Aorta (tissue), 5 donors: ENCODE results near the gene PKNOX2. TPM values are rescaled to one million over a fixed set of nuclear protein-coding genes. Genes with fewer than 3 reads are reported as not detected.

ENCODE experiments used
- ATAC-seq: fragments of 200-7000 bp; cut with Tn5 transposase; one replicate; pipeline ENCODE4 v1.9.1; 2022; ENCODE audit warnings: moderate library complexity; ENCODE audit not compliant: low FRiP score
- DNase-seq, 2 donors: peaks; one replicate each; pipeline ENCODE4 v3.0.0-alpha.2; 2020
- H3K27ac ChIP-seq, 2 donors: one replicate each; pipeline ENCODE4 v1.5.1; 2013; ENCODE audit warnings: low read length in 2 of 2, mild to moderate bottlenecking in 2 of 2, moderate library complexity in 2 of 2, control low read depth in 1 of 2, inconsistent platforms in 1 of 2, low read depth in 1 of 2
- H3K27me3 ChIP-seq, 2 donors: one replicate each; pipeline ENCODE4 v1.6.1; 2013; ENCODE audit warnings: control low read depth in 1 of 2, low read length in 1 of 2, mild to moderate bottlenecking in 1 of 2, moderate library complexity in 1 of 2; ENCODE audit not compliant: insufficient read depth in 2 of 2, control insufficient read depth in 1 of 2
- H3K36me3 ChIP-seq, 2 donors: one replicate each; pipeline ENCODE4 v1.6.1; 2013; ENCODE audit warnings: control low read depth in 1 of 2, low read length in 1 of 2, mild to moderate bottlenecking in 1 of 2; ENCODE audit not compliant: insufficient read depth in 2 of 2, control insufficient read depth in 1 of 2
- H3K4me1 ChIP-seq, 2 donors: one replicate each; pipeline ENCODE4 v1.6.1; 2013; ENCODE audit warnings: low read length in 2 of 2, control low read depth in 1 of 2, mild to moderate bottlenecking in 1 of 2, moderate library complexity in 1 of 2; ENCODE audit not compliant: insufficient read depth in 2 of 2, control insufficient read depth in 1 of 2
- H3K4me3 ChIP-seq, 2 donors: one replicate each; pipeline ENCODE4 v1.5.1; 2013; ENCODE audit warnings: low read length in 2 of 2, control low read depth in 1 of 2, mild to moderate bottlenecking in 1 of 2
- H3K9me3 ChIP-seq: one replicate; pipeline ENCODE4 v1.6.1; 2013; ENCODE audit warnings: mild to moderate bottlenecking, low read length; ENCODE audit not compliant: control insufficient read depth
- whole genome bisulfite sequencing, 2 donors: extraction: QIAGEN DNeasy Blood & Tissue Kit; methylation state at CpG; one replicate each; pipeline ENCODE4 v1.1.7; 2013; 5-methylcytosine and 5-hydroxymethylcytosine counted together
- intact Hi-C, 2 donors: fragments of 100-400 bp; cut with DNase I; formaldehyde crosslinking; loops; one replicate each; pipeline versions ENCODE4 v1.14.2 to v1.15.0; 2022
- polyA plus RNA-seq, 2 donors: library from polyadenylated mRNA; stranded (reverse); fragments of 200-250 nt; gene quantifications; one replicate each; pipeline ENCODE4 v1.2.3, GENCODE V29; 2013
- total RNA-seq, 2 donors: library from RNA; stranded (reverse); fragmentation: NEBNext Ultra II Directional; extraction: Animal tissue kit (Norgen Biotek cat#: 25700); gene quantifications; one replicate each; pipeline ENCODE4 v1.2.1, GENCODE V29; 2021
- donor health status: healthy with polysubstance abuse.
- donor health status: Bipolar disorder and iron deficiency.
- donor health status: DM: no; HTN: no; CAD: no.
- donor health status: DM: no; HTN: no; CAD: no.
- donor health status: DM: yes; HTN: yes; CAD: no.

The PKNOX2 gene
- total and polyA plus RNA-seq, 4 donors = 1.8 to 19.8 (median 5.8) TPM

- no peak overlapping the region for H3K27ac ChIP-seq
These were observed 212.3 kb downstream of the PKNOX2 start for GRCh38 chr11:125376856-125377255.

GRCh38 chr11:125378083-125378482 lies 213.5 kb downstream of the PKNOX2 start:
- WGBS, 2 donors = 95 to 98% methylated on average over 7 of the region's 7 CpGs

More at GRCh38 chr11:125376856-125377255, 212.3 kb downstream of the PKNOX2 start:
- Histone ChIP-seq H3K4me3 (no peak overlapping the region), H3K4me1 (no peaks in the 10 kb centered on the region), H3K9me3 (no peaks in the 10 kb centered on the region), H3K27me3 (no peaks in the 10 kb centered on the region), H3K36me3 (no peaks in the 10 kb centered on the region)
- DNase-seq = peak in 1 of 2 donors; percentile 35
- intact Hi-C loops = no loop called here
- ATAC-seq = no peak
- WGBS, 2 donors = 3 to 8% methylated on average over 5 of the region's 5 CpGs

GRCh38 chr11:125378571-125378970 lies 214.0 kb downstream of the PKNOX2 start:
- Histone ChIP-seq H3K36me3 (no peaks in the 10 kb centered on the region), H3K27me3 (no peaks in the 10 kb centered on the region), H3K9me3 (no peaks in the 10 kb centered on the region), H3K27ac (no peak overlapping the region), H3K4me1 (no peaks in the 10 kb centered on the region), H3K4me3 (no peak overlapping the region)
- intact Hi-C loops = no loop called here
- ATAC-seq (no peak), DNase-seq (peak in 1 of 2 donors; percentile 33)
- WGBS, 2 donors = 95 to 97% methylated on average over 6 of the region's 6 CpGs

More at GRCh38 chr11:125378083-125378482, 213.5 kb downstream of the PKNOX2 start:
- Histone ChIP-seq H3K27ac (no peak overlapping the region), H3K36me3 (no peaks in the 10 kb centered on the region), H3K4me1 (no peaks in the 10 kb centered on the region), H3K27me3 (no peaks in the 10 kb centered on the region), H3K9me3 (no peaks in the 10 kb centered on the region), H3K4me3 (no peak overlapping the region)
- no peak for ATAC-seq
- DNase-seq = peak in 1 of 2 donors; percentile 19
- intact Hi-C loops = no loop called here

GRCh38 chr11:125379565-125379964 lies 215.0 kb downstream of the PKNOX2 start:
- intact Hi-C loops = no loop called here
- no peaks in the 10 kb centered on the region for H3K9me3 ChIP-seq
- no peak overlapping the region for H3K4me3 ChIP-seq
- ATAC-seq (no peak), DNase-seq (peak in 1 of 2 donors; percentile 4)
- H3K27me3 ChIP-seq = no peaks in the 10 kb centered on the region
- no peak overlapping the region for H3K27ac ChIP-seq
- H3K4me1 ChIP-seq = no peaks in the 10 kb centered on the region
- WGBS, 2 donors = 83 to 84% methylated on average over 5 of the region's 5 CpGs
- no peaks in the 10 kb centered on the region for H3K36me3 ChIP-seq

GRCh38 chr11:125379981-125380380 lies 215.4 kb downstream of the PKNOX2 start:
- H3K27me3 ChIP-seq = no peaks in the 10 kb centered on the region
- H3K4me3 ChIP-seq = no peak overlapping the region
- ATAC-seq = no peak
- H3K4me1 ChIP-seq = no peaks in the 10 kb centered on the region
- peak in 1 of 2 donors; percentile 30 for DNase-seq
- H3K27ac ChIP-seq = no peak overlapping the region
- no peaks in the 10 kb centered on the region for H3K9me3 ChIP-seq
- no peaks in the 10 kb centered on the region for H3K36me3 ChIP-seq
- 89% methylated on average over 14 of the region's 14 CpGs for WGBS, 2 donors
- intact Hi-C loops = no loop called here

- H3K27me3 ChIP-seq = no peaks in the 10 kb centered on the region
- H3K4me1 ChIP-seq = no peaks in the 10 kb centered on the region
- no peak overlapping the region for H3K27ac ChIP-seq
- ATAC-seq (no peak), DNase-seq (peak in 1 of 2 donors; percentile 16)
- 88 to 95% methylated on average over 9 of the region's 9 CpGs for WGBS, 2 donors
- H3K9me3 ChIP-seq = no peaks in the 10 kb centered on the region
- no peak overlapping the region for H3K4me3 ChIP-seq
- intact Hi-C loops = no loop called here
- no peaks in the 10 kb centered on the region for H3K36me3 ChIP-seq
These were observed 216.3 kb downstream of the PKNOX2 start for GRCh38 chr11:125380756-125381445.

GRCh38 chr11:125381499-125382044 lies 217.0 kb downstream of the PKNOX2 start:
- no peak for ATAC-seq
- H3K27me3 ChIP-seq = no peaks in the 10 kb centered on the region
- no peak overlapping the region for H3K4me3 ChIP-seq
- H3K9me3 ChIP-seq = no peaks in the 10 kb centered on the region
- DNase-seq = peak in 1 of 2 donors; percentile 10
- no peak overlapping the region for H3K27ac ChIP-seq
- intact Hi-C loops = no loop called here
- H3K4me1 ChIP-seq = no peaks in the 10 kb centered on the region
- WGBS, 2 donors = 92 to 93% methylated on average over 7 of the region's 7 CpGs
- no peaks in the 10 kb centered on the region for H3K36me3 ChIP-seq

GRCh38 chr11:125382314-125382791 lies 217.8 kb downstream of the PKNOX2 start:
- Histone ChIP-seq H3K9me3 (no peaks in the 10 kb centered on the region), H3K27ac (no peak overlapping the region), H3K4me3 (no peak overlapping the region), H3K27me3 (no peaks in the 10 kb centered on the region), H3K36me3 (no peaks in the 10 kb centered on the region), H3K4me1 (no peaks in the 10 kb centered on the region)
- DNase-seq (peak in 1 of 2 donors; percentile 11), ATAC-seq (no peak)
- intact Hi-C loops = no loop called here
- WGBS, 2 donors = 77% methylated on average over 12 of the region's 12 CpGs

GRCh38 chr11:125382822-125383221 lies 218.3 kb downstream of the PKNOX2 start:
- Histone ChIP-seq H3K27ac (no peak overlapping the region), H3K36me3 (no peaks in the 10 kb centered on the region), H3K27me3 (no peaks in the 10 kb centered on the region), H3K9me3 (no peaks in the 10 kb centered on the region), H3K4me1 (no peaks in the 10 kb centered on the region), H3K4me3 (no peak overlapping the region)
- ATAC-seq (no peak), DNase-seq (peak in 1 of 2 donors; percentile 17)
- intact Hi-C loops = no loop called here
- WGBS, 2 donors = 86 to 88% methylated on average over 8 of the region's 8 CpGs
